ENCODE measurements around the gene ZNHIT2. TPM values are rescaled to one million over a fixed set of nuclear protein-coding genes. Genes with fewer than 3 reads are reported as not detected.
"Not testable (repeated sequence)": the region's sequence is repeated elsewhere in the genome, so short reads cannot be mapped to it uniquely, and the experiment has no call there.

The ZNHIT2 gene
- total and polyA plus RNA-seq, 8 donors = 2.4 to 130 (median 18.9) TPM; not detected in 1

DNA sequence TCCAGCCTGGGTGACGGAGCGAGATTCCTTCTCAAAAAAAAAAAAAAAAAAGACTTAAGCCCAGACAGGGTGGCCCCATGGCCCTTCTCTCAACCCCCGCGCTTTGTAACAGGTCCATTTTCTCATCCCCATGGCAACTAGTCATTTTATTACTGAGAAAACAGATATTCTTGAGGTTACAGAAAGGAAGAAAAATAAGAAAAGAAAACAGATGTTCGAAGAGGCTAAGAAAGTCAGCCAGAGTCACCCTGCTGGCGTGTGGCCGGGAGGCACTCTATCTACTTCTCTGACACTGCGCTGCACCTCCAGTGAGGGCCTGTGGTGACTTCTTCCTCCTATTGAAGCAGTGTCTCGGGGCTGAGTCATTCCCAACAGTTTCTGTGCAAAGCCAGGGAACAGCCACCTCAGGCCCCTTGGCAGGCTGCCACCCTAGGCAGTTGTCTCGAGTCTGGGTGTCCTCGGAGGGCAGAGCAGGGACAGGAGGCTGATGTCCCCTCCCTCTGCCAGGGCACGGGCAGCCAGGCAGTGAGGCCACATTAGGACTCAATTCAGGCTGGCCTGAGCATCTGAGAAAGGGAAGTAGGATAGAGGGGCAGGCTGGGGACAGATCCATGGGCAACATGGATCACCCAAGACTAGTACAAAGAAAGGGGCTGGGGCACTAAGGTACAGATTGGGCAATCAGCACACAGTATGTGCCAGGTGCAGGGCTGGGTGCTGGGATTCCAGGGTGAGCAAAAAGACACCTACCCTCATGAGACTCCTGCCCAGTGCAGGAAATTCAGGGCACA is 33.2 kb upstream of the ZNHIT2 start:
- Histone ChIP-seq H3K4me3 (no peak overlapping the region), H3K36me3 (no peaks in the 10 kb centered on the region), H3K27ac (peak overlapping the region in 4 of 5 donors; percentile 32 to 65 (median 58)), H3K9me3 (peaks cover 0 to 4% (median 1%) of the 10 kb centered on the region in 4 donors), H3K27me3 (no peaks in the 10 kb centered on the region), H3K4me1 (peaks cover 9 to 21% (median 10%) of the 10 kb centered on the region in 4 donors)
- TF ChIP-seq EP300 (IDR thresholded peaks at IDR 0.05) = no peak
- TF ChIP-seq CTCF (IDR thresholded peaks at IDR 0.05) = no peak
- TF ChIP-seq POLR2AphosphoS5 (IDR thresholded peaks at IDR 0.05) = peak in 1 of 3 donors; percentile 49
- WGBS, 5 donors = 21 to 40% (median 34%) methylated on average over 10 to 12 of the region's 12 CpGs
- intact Hi-C loops (cut with DNase I; ENCODE audit: low total_unique reads) = no loop called here
- peak; percentile 85 to 86 for DNase-seq

DNA sequence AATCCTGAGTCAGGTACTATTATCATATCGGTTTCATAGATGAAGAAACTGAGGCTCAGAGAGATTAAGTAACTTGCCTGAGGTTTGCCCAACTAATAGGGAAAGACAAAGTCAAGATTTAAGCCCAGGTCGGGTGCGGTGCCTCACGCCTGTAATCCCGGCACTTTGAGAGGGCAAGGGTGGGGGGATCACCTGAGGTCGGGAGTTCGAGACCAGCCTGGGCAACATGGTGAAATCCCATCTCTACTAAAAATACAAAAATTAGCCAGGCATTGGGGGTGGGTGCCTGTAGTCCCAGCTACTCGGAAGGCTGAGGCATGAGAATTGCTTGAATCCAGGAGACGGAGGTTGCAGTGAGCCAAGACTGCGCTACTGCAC is 32.6 kb upstream of the ZNHIT2 start:
- Histone ChIP-seq H3K27ac (peak overlapping the region in 4 of 5 donors; percentile 32 to 65 (median 58)), H3K4me1 (peaks cover 9 to 21% (median 10%) of the 10 kb centered on the region in 4 donors)
- H3K4me3 ChIP-seq; H3K27me3 ChIP-seq; intact Hi-C loops (cut with DNase I; ENCODE audit: low total_unique reads); H3K36me3 ChIP-seq; DNase-seq; H3K9me3 ChIP-seq: not testable (repeated sequence)
- WGBS, 5 donors = 73 to 93% (median 81%) methylated on average over 10 of the region's 10 CpGs

DNA sequence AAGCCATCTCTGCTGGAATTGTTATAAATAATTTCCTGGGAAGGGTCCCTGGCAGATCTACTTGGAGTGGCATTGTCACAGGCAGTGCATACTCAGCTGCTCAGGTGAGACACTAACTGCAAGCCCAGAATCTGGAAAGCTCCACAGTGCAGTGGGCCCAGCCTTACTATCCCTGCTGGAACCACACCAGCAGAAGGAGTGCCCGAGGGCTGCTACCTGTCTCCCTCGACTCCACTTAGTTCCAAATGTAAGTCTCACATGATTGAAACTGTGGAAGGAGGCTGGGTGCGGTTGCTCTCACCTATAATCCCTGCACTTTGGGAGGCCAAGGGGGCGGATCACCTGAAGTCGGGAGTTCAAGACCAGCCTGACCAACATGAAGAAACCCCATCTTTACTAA is 31.2 kb upstream of the ZNHIT2 start:
- no peak for DNase-seq
- Histone ChIP-seq H3K9me3 (peaks cover 0 to 4% (median 1%) of the 10 kb centered on the region in 4 donors), H3K27me3 (no peaks in the 10 kb centered on the region), H3K4me1 (peaks cover 9 to 21% (median 10%) of the 10 kb centered on the region in 4 donors), H3K36me3 (no peaks in the 10 kb centered on the region), H3K4me3 (no peak overlapping the region), H3K27ac (no peak overlapping the region)
- intact Hi-C loops (cut with DNase I; ENCODE audit: low total_unique reads) = no loop called here
- 77 to 94% (median 84%) methylated on average over 3 to 5 of the region's 5 CpGs for WGBS, 5 donors
- TF ChIP-seq POLR2AphosphoS5 (IDR thresholded peaks at IDR 0.05) (no peak), POLR2A (IDR thresholded peaks at IDR 0.05) (no peak), CTCF (IDR thresholded peaks at IDR 0.05) (no peak), EP300 (IDR thresholded peaks at IDR 0.05) (no peak)

GRCh38 chr11:65147352-65148075 is 30.0 kb upstream of the ZNHIT2 start:
- Histone ChIP-seq H3K4me3 (no peak overlapping the region), H3K36me3 (no peaks in the 10 kb centered on the region), H3K27me3 (no peaks in the 10 kb centered on the region), H3K27ac (no peak overlapping the region), H3K4me1 (peaks cover 9 to 21% (median 10%) of the 10 kb centered on the region in 4 donors), H3K9me3 (peaks cover 0 to 4% (median 1%) of the 10 kb centered on the region in 4 donors)
- no peak for TF ChIP-seq POLR2AphosphoS5 (IDR thresholded peaks at IDR 0.05)
- no peak for TF ChIP-seq CTCF (IDR thresholded peaks at IDR 0.05)
- TF ChIP-seq EP300 (IDR thresholded peaks at IDR 0.05) = no peak
- no peak for TF ChIP-seq POLR2A (IDR thresholded peaks at IDR 0.05)
- 70 to 87% (median 76%) methylated on average over 2 of the region's 2 CpGs for WGBS, 5 donors
- DNase-seq = no peak
- intact Hi-C loops (cut with DNase I; ENCODE audit: low total_unique reads) = no loop called here
